Measurements from ENCODE around the gene LRRC15. TPM values are rescaled to one million over a fixed set of nuclear protein-coding genes. Genes with fewer than 3 reads are reported as not detected.

The LRRC15 gene
- total and polyA plus RNA-seq, 2 donors (not counting 3 experiments of a cell fraction or from before 2014, with no cell fraction given) = not detected

- H3K4me1 ChIP-seq (ENCODE audit: control insufficient read depth, extremely low read depth, insufficient read depth, low read length) = no peaks in the 10 kb centered on the region
- DNase-seq (ENCODE audit: low read depth, low spot score) = no peak
- H3K4me2 ChIP-seq (ENCODE audit: insufficient read depth, low read length) = no peak overlapping the region
- no peak overlapping the region for H3K4me3 ChIP-seq (replicated peaks in 1 of 3; ENCODE audit: insufficient read depth in 1 of 3, low read depth in 1 of 3, low read length in 3 of 3)
- BruUV-seq (replicated peaks) = no TSS peak
- intact Hi-C loops (cut with micrococcal nuclease) (no loop called here), dilution Hi-C loops (cut with MboI; ENCODE audit: extremely low pct_ligation_motif_present, low sequenced_read_pairs) (loop anchor here (25.0 kb wide), 1 partner anchor 560 kb away; no protein-coding TSS in a partner anchor)
- no peak for FAIRE-seq
- no peaks in the 10 kb centered on the region for H4K20me1 ChIP-seq (replicated peaks; ENCODE audit: control insufficient read depth, extremely low read depth, insufficient read depth, low read length)
- H3K9me1 ChIP-seq (replicated peaks; ENCODE audit: control insufficient read depth, extremely low read depth, insufficient read depth, low read length) = no peaks in the 10 kb centered on the region
- TF ChIP-seq POLR2A (IDR thresholded peaks at IDR 0.05; ENCODE audit: low read depth, low read length) (no peak), CTCF (IDR thresholded peaks at IDR 0.05; ENCODE audit: extremely low read depth in 1 of 2, insufficient read depth in 1 of 2, low read depth in 1 of 2, low read length in 2 of 2) (no peak), MYC (IDR thresholded peaks at IDR 0.05; ENCODE audit: low read depth, low read length) (no peak), FOS (IDR thresholded peaks at IDR 0.05; ENCODE audit: borderline replicate concordance, insufficient read depth, low read length) (no peak), MAX (IDR thresholded peaks at IDR 0.05; ENCODE audit: insufficient read depth, insufficient read length) (no peak), JUN (IDR thresholded peaks at IDR 0.05; ENCODE audit: borderline replicate concordance, insufficient read depth, insufficient read length, low read depth) (no peak), POLR2AphosphoS5 (IDR thresholded peaks at IDR 0.05; ENCODE audit: insufficient read depth, low read depth, low read length) (no peak), EZH2 (IDR thresholded peaks at IDR 0.05; ENCODE audit: borderline replicate concordance, low read depth, low read length, severe bottlenecking) (no peak), GATA2 (IDR thresholded peaks at IDR 0.05; ENCODE audit: insufficient read depth, insufficient read length, low read depth, low read length) (no peak)
- H3K36me3 ChIP-seq (ENCODE audit: control insufficient read depth in 2 of 2, extremely low read depth in 1 of 2, insufficient read depth in 2 of 2, low read length in 2 of 2) = no peaks in the 10 kb centered on the region
- no peak overlapping the region for H2AFZ ChIP-seq (ENCODE audit: low read depth, low read length)
- H3K79me2 ChIP-seq (ENCODE audit: control insufficient read depth, insufficient read depth, low read length) = no peaks in the 10 kb centered on the region
- no peak overlapping the region for H3K9ac ChIP-seq (replicated peaks; ENCODE audit: extremely low read depth, insufficient read depth, low read length)
- POLR2A ChIA-PET = no interaction called here
- H3K27ac ChIP-seq (ENCODE audit: insufficient read depth, low read depth, low read length) = no peak overlapping the region
- no peaks in the 10 kb centered on the region for H3K9me3 ChIP-seq (replicated peaks; ENCODE audit: control insufficient read depth, insufficient read depth, low read length)
- CTCF ChIA-PET = interaction anchor here (1.0 to 1.7 kb wide), 3 partner anchors 23 to 657 kb away, joined by 3 to 10 read pairs (median 7); no protein-coding TSS in a partner anchor
- peaks cover 0 to 2% of the 10 kb centered on the region in 2 experiments for H3K27me3 ChIP-seq (ENCODE audit: control insufficient read depth in 2 of 2, insufficient read depth in 2 of 2, low read length in 2 of 2)
Measured at GRCh38 chr3:194321693-194322640, 47.6 kb downstream of the LRRC15 start.
